Putamen (tissue), 1 donor: ENCODE results near the gene RRN3.
A peak's percentile ranks its signal among the peaks of the same experiment; 100 is the strongest.
"Not testable (repeated sequence)": the region's sequence is repeated elsewhere in the genome, so short reads cannot be mapped to it uniquely, and the experiment has no call there.

Experiments
- DNase-seq: peaks from one replicate; pipeline ENCODE4 v3.0.0-alpha.2; 2016; ENCODE audit warnings: low spot score

The RRN3 gene

DNA sequence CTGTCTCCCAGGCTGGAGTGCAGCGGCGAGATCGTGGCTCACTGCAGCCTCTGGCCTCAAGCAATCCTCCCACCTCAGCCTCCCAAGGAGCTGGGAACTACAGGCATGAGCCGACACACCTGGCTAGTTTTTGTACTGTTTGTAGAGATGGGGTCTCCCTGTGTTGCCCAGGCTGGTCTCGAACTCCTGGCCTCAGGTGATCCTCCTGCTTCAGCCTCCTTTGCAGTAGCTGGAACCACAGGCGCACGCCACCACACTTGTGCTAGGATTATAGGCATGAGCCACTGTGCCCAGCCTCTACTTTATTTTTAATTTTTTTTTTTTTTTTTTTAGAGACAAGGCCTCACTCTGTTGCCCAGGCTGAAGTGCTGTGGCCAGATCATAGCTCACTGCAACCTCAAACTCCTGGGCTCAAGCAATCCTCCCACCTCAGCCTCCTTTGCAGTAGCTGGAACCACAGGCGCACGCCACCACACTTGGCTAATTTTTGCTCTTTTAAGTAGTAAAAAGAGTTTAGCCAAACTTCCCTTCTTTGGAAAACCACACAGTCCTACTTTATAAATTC, 42.6 kb downstream of the RRN3 start:
- DNase-seq: no peak

- DNase-seq: not testable (repeated sequence)
Observed at GRCh38 chr16:15050440-15050839, 43.6 kb downstream of the RRN3 start.

DNA sequence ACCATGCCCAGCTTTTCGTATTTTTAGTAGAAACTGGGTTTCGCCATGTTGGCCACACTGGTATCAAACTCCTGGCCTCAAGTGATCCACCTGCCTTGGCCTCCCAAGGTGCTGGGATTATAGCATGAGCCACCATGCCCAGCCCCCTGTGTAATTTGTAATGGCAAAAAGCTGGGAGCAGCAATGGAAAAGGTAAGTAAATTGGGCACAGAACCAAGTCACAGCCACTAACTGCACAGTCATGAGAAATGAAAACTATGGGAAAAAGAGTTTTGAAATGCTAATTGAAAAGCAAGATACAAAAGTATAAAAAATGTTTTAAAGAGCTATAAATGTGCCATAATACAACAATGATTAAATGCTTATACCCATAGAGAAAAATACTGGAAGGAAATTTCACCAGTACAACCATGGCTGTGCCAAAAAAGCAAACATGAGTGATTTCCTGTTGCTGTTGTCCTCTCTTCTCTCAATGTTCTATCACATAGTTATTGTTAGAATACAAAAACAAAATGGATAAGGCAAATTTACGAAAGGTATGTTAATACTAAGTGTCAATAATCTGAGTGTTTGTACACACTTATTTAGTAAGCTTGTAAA, 44.4 kb downstream of the RRN3 start:
- no peak for DNase-seq

- DNase-seq: no peak
Observed at GRCh38 chr16:15046692-15047376, 47.2 kb downstream of the RRN3 start.

- not testable (repeated sequence) for DNase-seq
Observed at GRCh38 chr16:15045270-15045669, 48.8 kb downstream of the RRN3 start.

DNA sequence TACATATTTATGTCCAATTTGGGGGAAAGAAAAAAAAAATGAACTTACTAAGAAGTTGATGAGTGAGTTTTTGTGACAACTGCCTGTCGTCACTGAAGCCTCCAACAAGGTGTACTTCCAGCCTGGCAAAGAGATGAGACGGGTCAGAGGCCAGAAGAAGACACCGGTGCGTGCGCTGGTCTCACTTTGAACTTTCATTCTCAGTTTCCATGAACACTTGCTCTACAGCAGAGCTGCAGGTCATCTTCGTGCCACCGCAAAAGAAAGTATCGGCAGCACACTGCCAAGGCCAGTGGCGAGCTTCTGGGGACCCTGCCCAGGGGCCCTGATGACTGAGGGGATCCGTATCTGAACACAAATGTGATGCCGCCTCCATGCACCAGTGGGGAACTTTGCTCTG, 49.8 kb downstream of the RRN3 start:
- no peak for DNase-seq

DNA sequence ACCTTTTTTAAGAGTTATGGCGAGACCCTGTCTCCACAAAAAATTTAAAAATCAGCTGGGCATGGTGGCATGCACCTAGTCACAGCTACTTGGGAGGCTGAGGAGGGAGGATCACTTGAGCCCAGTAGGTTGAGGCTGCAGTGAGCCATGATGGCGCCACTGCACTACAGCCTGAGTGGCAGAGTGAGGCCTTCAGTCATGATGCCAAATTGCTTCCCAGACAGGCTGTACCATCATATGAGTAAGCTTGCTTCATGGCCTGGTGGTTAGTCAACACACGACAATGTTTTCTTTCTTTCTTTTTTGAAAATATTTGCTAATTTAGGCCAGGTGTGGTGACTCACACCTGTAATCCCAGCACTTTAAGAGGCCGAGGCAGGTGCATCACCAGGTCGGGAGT, 50.7 kb downstream of the RRN3 start:
- DNase-seq: no peak

GRCh38 chr16:15041271-15042004, 52.6 kb downstream of the RRN3 start:
- DNase-seq: peak; percentile 46

GRCh38 chr16:15038689-15039088, 55.4 kb downstream of the RRN3 start:
- DNase-seq: no peak

- DNase-seq: no peak
Observed at GRCh38 chr16:15037745-15038144, 56.3 kb downstream of the RRN3 start.

- DNase-seq: no peak
Observed at GRCh38 chr16:15037003-15037402, 57.1 kb downstream of the RRN3 start.

- DNase-seq: no peak
Observed at GRCh38 chr16:15035163-15035729, 58.8 kb downstream of the RRN3 start.

- no peak for DNase-seq
Observed at GRCh38 chr16:15034266-15035162, 59.6 kb downstream of the RRN3 start.

- no peak for DNase-seq
Observed at GRCh38 chr16:15033309-15033707, 60.8 kb downstream of the RRN3 start.

DNA sequence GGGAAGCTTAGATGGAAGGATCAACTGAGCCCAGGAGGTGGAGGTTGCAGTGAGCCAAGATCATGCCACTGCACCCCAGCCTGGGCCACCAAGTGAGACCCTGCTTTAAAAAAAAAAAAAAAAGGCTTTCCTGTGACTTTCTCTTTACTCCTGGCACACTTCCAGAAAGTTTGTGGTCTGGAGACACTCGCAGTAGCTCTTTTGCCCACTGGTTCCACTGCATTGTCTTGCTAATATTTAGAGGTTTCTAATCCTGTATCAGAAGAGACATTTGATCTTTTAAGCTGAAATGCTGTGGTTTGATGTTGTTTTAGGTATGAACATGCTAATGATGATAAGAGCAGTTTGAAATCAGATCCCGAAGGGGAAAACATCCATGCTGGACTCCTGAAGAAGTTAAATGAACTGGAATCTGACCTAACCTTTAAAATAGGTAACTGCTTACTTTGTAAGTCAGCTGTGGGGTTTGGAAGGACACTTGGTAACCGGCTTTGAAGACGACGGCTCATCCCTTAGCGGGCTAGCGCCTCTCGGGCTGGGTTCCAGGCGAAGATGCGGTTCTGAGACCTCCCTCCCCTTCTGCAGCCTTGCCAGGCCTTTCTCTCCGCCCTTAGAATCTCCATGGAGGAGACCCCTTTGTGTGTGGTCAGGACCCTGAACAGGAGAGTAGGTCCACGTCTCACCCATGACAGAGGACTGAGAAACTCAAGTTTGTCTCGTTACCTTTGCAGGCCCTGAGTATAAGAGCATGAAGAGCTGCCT, 61.3 kb downstream of the RRN3 start:
- no peak for DNase-seq

- DNase-seq: no peak
Observed at GRCh38 chr16:15031586-15031985, 62.5 kb downstream of the RRN3 start.

DNA sequence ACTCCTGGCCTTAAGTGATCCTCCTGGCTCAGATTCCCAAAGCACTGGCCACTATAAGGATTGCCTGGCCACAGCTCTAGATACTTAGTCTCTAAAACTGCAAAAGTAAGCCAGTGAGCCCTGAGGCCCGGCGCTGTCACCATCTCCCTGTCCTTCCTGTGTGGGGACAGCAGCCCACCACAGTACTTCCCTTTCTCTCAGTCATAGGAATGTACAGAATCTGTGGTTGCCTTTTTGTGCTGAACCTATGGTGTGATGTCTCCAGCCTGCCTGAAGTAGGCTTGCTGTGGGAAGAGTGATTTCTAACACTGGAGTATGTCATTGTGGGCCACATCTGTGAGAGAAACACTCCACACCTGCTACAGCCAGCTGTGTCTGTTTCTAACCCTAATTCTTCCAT, 62.9 kb downstream of the RRN3 start:
- DNase-seq: no peak

- DNase-seq: not testable (repeated sequence)
Observed at GRCh38 chr16:15029749-15030148, 64.3 kb downstream of the RRN3 start.

DNA sequence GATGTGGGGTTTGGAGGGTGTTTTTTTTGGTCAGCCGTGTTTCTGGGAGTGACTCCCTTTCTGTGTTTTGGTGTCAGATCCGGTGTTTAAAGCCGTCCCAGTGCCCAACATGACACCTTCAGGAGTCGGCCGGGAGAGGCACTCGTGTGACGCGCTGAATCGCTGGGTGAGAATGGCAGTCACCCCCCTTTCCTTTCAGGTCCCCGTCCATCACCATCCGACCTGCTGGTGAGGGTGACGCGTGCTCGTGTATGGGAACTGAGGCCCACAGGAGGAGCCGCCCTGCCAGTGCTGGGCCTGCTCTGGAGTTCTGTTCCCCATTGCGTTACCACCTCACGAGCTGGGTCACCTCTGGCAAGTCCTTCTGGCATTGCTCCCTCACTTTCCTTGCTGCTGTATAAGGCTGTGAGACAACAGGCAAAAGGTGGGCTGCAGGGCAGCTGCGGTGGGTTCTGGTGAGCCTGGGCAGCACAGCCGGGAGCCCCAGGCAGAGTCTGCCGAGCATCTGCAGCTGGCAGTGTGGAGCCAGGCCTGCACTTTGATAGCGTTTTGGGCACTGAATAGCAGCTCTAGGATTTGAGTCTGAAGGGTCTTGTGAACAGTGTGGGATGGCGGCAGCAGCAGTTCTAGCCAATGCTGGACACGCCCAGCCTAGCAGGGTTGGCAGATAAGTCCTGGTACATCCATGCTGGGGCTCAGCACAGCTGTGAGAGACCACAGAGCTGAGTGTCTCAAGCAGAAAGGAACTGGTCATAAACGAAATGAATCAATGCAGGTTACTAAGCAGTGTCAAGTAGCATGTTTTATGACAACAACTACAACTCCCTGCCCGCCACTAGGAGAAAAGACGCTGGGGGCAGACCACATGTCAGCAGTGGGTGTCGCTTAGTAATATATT, 65.0 kb downstream of the RRN3 start:
- not testable (repeated sequence) for DNase-seq

GRCh38 chr16:15028345-15028715, 65.7 kb downstream of the RRN3 start:
- DNase-seq: not testable (repeated sequence)
